ENCODE results near the gene MGRN1.

- TF ChIP-seq CTCF (IDR thresholded peaks at IDR 0.05) (no peak), POLR2A (IDR thresholded peaks at IDR 0.05) (no peak)
Measured at GRCh38 chr16:4654011-4654963, 29.7 kb downstream of the MGRN1 start.
